SKM-1 (cell line): ENCODE results near the gene DIDO1.

Source experiments
- DNase-seq: peaks from one replicate; lab custom pipeline; 2025; ENCODE audit not compliant: unreplicated experiment; lab: John Stamatoyannopoulos, UW

Gene DIDO1

GRCh38 chr20:62896526-62896925, 29.8 kb downstream of the DIDO1 start:
- DNase-seq, result no peak

GRCh38 chr20:62895539-62895938, 30.8 kb downstream of the DIDO1 start:
- DNase-seq, result no peak

GRCh38 chr20:62894261-62894660, 32.0 kb downstream of the DIDO1 start:
- DNase-seq, result no peak

- no peak for DNase-seq
Observed at GRCh38 chr20:62893700-62894099, 32.6 kb downstream of the DIDO1 start.

- DNase-seq, result no peak
Observed at GRCh38 chr20:62892348-62893304, 33.7 kb downstream of the DIDO1 start.

- DNase-seq, result no peak
Observed at GRCh38 chr20:62891111-62891510, 35.2 kb downstream of the DIDO1 start.

- no peak for DNase-seq
Observed at GRCh38 chr20:62890444-62890843, 35.9 kb downstream of the DIDO1 start.

- DNase-seq, result no peak
Observed at GRCh38 chr20:62889871-62890270, 36.4 kb downstream of the DIDO1 start.

- DNase-seq, result no peak
Observed at GRCh38 chr20:62889411-62889810, 36.9 kb downstream of the DIDO1 start.

GRCh38 chr20:62888910-62889309, 37.4 kb downstream of the DIDO1 start:
- DNase-seq, result no peak

GRCh38 chr20:62888406-62888805, 37.9 kb downstream of the DIDO1 start:
- DNase-seq, result no peak

- DNase-seq, result no peak
Observed at GRCh38 chr20:62887860-62888239, 38.5 kb downstream of the DIDO1 start.

GRCh38 chr20:62887152-62887859, 39.0 kb downstream of the DIDO1 start:
- peak; percentile 51 for DNase-seq

GRCh38 chr20:62886709-62887058, 39.6 kb downstream of the DIDO1 start:
- DNase-seq, result no peak

GRCh38 chr20:62885896-62886708, 40.2 kb downstream of the DIDO1 start:
- no peak for DNase-seq

GRCh38 chr20:62885046-62885895, 41.0 kb downstream of the DIDO1 start:
- no peak for DNase-seq

- DNase-seq, result no peak
Observed at GRCh38 chr20:62884556-62884955, 41.7 kb downstream of the DIDO1 start.

- no peak for DNase-seq
Observed at GRCh38 chr20:62882426-62882825, 43.9 kb downstream of the DIDO1 start.

- DNase-seq, result no peak
Observed at GRCh38 chr20:62881662-62882395, 44.5 kb downstream of the DIDO1 start.
